DND-41 (cell line): ENCODE measurements around the gene SLC22A15.

ENCODE experiments used
- ATAC-seq: fragments of 200-7000 bp; cut with Tn5 transposase; 3 replicates; pipeline ENCODE4 v1.9.1; 2021; ENCODE audit warnings: low read depth; ENCODE audit not compliant: insufficient read depth
- DNase-seq: peaks from one replicate; pipeline ENCODE4 v3.0.0-alpha.2; 2020
- H2AFZ ChIP-seq: 2 replicates; pipeline ENCODE4 v1.6.0; 2012; ENCODE audit warnings: low read depth, low read length
- H3K27ac ChIP-seq: 2 replicates; pipeline ENCODE4 v1.5.1; 2012; ENCODE audit warnings: low read length, inconsistent platforms
- H3K27me3 ChIP-seq: fragments of 200-600 bp; sonication (generic); 2 replicates; pipeline ENCODE4 v1.6.0; 2012; ENCODE audit warnings: low read length, mild to moderate bottlenecking, inconsistent platforms; ENCODE audit not compliant: insufficient read depth, poor library complexity
- H3K36me3 ChIP-seq: 2 replicates; pipeline ENCODE4 v1.5.1; 2012; ENCODE audit warnings: low read length, inconsistent platforms; ENCODE audit not compliant: insufficient read depth
- H3K4me1 ChIP-seq: 2 replicates; pipeline ENCODE4 v1.5.1; 2012; ENCODE audit warnings: mild to moderate bottlenecking, low read length; ENCODE audit not compliant: insufficient read depth
- H3K4me2 ChIP-seq: 2 replicates; pipeline ENCODE4 v1.6.0; 2012; ENCODE audit warnings: mild to moderate bottlenecking, moderate library complexity, low read length, inconsistent platforms; ENCODE audit not compliant: insufficient read depth
- H3K4me3 ChIP-seq, 2 experiments: fragments of 200-600 bp in 1 of 2; shearing (Covaris generic) in 1 of 2; 2 replicates each; pipeline ENCODE4 v1.5.1; 2012 to 2016; ENCODE audit warnings: inconsistent platforms in 2 of 2, low read length in 2 of 2, mild to moderate bottlenecking in 2 of 2, low read depth in 1 of 2, moderate library complexity in 1 of 2
- H3K79me2 ChIP-seq: 2 replicates; pipeline ENCODE4 v1.6.0; 2012; ENCODE audit warnings: low read length, inconsistent platforms; ENCODE audit not compliant: insufficient read depth
- H3K9ac ChIP-seq: 2 replicates; pipeline ENCODE4 v1.6.0; 2012; ENCODE audit warnings: low read depth, mild to moderate bottlenecking, inconsistent platforms, low read length, moderate library complexity
- H3K9me3 ChIP-seq: 2 replicates; pipeline ENCODE4 v1.5.1; 2012; ENCODE audit warnings: low read length, moderate library complexity, mild to moderate bottlenecking, inconsistent platforms; ENCODE audit not compliant: insufficient read depth, severe bottlenecking
- H4K20me1 ChIP-seq: 2 replicates; pipeline ENCODE4 v1.6.0; 2012; ENCODE audit warnings: low read length; ENCODE audit not compliant: insufficient read depth
- CTCF ChIP-seq: IDR thresholded peaks from 2 replicates; pipeline ENCODE4 v1.5.1; 2012; ENCODE audit warnings: borderline replicate concordance, low read length, moderate library complexity, mild to moderate bottlenecking; ENCODE audit not compliant: poor library complexity, severe bottlenecking; ENCODE audit errors: extremely low read depth
- EZH2 ChIP-seq: IDR thresholded peaks from 3 replicates; pipeline ENCODE4 v1.6.1; 2012; ENCODE audit warnings: borderline replicate concordance, low read depth, mild to moderate bottlenecking, moderate library complexity, low read length, inconsistent platforms; ENCODE audit not compliant: severe bottlenecking

The SLC22A15 gene

GRCh38 chr1:115977499-115978258, 1.4 kb downstream of the SLC22A15 start:
- Histone ChIP-seq H3K27ac (no peak overlapping the region), H3K36me3 (no peaks in the 10 kb centered on the region), H3K27me3 (no peaks in the 10 kb centered on the region), H3K79me2 (no peaks in the 10 kb centered on the region), H3K9ac (no peak overlapping the region), H3K4me3 (no peak overlapping the region), H2AFZ (no peak overlapping the region), H3K9me3 (no peaks in the 10 kb centered on the region), H3K4me1 (no peaks in the 10 kb centered on the region), H4K20me1 (no peaks in the 10 kb centered on the region), H3K4me2 (no peak overlapping the region)
- TF ChIP-seq CTCF (no peak), EZH2 (no peak)
- DNase-seq (no peak), ATAC-seq (no peak)

- no peak for DNase-seq
- no peak overlapping the region for H3K4me3 ChIP-seq
Observed at GRCh38 chr1:115978292-115978941, 2.1 kb downstream of the SLC22A15 start.

DNA sequence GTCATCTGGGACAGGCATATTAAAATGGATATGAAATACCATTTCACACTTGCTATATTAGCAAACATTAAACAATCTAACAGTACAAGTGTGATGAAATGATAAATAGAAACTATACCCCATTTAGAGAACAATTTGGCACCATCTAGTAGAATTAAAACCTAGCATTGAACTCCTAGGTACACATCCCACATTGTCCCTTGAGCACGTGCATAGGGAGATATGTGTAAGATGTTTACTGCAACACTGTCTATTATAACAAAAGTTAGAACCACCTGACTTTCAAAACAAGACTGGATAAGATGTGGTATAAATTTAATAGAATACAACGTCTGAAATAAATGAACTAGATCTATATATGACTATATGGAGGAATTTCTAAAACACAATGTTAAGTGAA, 3.8 kb downstream of the SLC22A15 start:
- Histone ChIP-seq H3K4me3 (no peak overlapping the region), H3K4me1 (no peaks in the 10 kb centered on the region), H2AFZ (no peak overlapping the region), H3K9ac (no peak overlapping the region), H3K27me3 (no peaks in the 10 kb centered on the region), H3K79me2 (no peaks in the 10 kb centered on the region), H4K20me1 (no peaks in the 10 kb centered on the region), H3K36me3 (no peaks in the 10 kb centered on the region), H3K4me2 (no peak overlapping the region), H3K27ac (no peak overlapping the region), H3K9me3 (no peaks in the 10 kb centered on the region)
- ATAC-seq (no peak), DNase-seq (no peak)
- no peak for TF ChIP-seq EZH2
- TF ChIP-seq CTCF: no peak

More at GRCh38 chr1:115978292-115978941, 2.1 kb downstream of the SLC22A15 start:
- TF ChIP-seq CTCF: no peak
- H3K36me3 ChIP-seq: no peaks in the 10 kb centered on the region
- H2AFZ ChIP-seq: no peak overlapping the region
- H3K27me3 ChIP-seq: no peaks in the 10 kb centered on the region
- no peaks in the 10 kb centered on the region for H3K4me1 ChIP-seq
- ATAC-seq: no peak
- no peak overlapping the region for H3K27ac ChIP-seq
- H3K9ac ChIP-seq: no peak overlapping the region
- H3K4me2 ChIP-seq: no peak overlapping the region
- H3K79me2 ChIP-seq: no peaks in the 10 kb centered on the region
- H3K9me3 ChIP-seq: no peaks in the 10 kb centered on the region
- H4K20me1 ChIP-seq: no peaks in the 10 kb centered on the region
